GM19099 (cell line): Measurements from ENCODE around the gene DPP9.

Experiments
- POLR2A ChIP-seq: IDR thresholded peaks from 3 replicates; pipeline ENCODE4 v1.6.1; 2011; ENCODE audit warnings: low read depth; ENCODE audit not compliant: insufficient read length; ENCODE audit errors: extremely low read depth

Gene DPP9

GRCh38 chr19:4705413-4706131, 18.1 kb downstream of the DPP9 start:
- TF ChIP-seq POLR2A = no peak

- TF ChIP-seq POLR2A = no peak
Observed at GRCh38 chr19:4704317-4704673, 19.3 kb downstream of the DPP9 start.

GRCh38 chr19:4703671-4704316, 19.8 kb downstream of the DPP9 start:
- no peak for TF ChIP-seq POLR2A

GRCh38 chr19:4702764-4703163, 20.9 kb downstream of the DPP9 start:
- TF ChIP-seq POLR2A = no peak

GRCh38 chr19:4701557-4701956, 22.1 kb downstream of the DPP9 start:
- no peak for TF ChIP-seq POLR2A

- TF ChIP-seq POLR2A = no peak
Observed at GRCh38 chr19:4700693-4700970, 23.0 kb downstream of the DPP9 start.

- TF ChIP-seq POLR2A = no peak
Observed at GRCh38 chr19:4699826-4700692, 23.6 kb downstream of the DPP9 start.

GRCh38 chr19:4697304-4697703, 26.3 kb downstream of the DPP9 start:
- no peak for TF ChIP-seq POLR2A

- TF ChIP-seq POLR2A = no peak
Observed at GRCh38 chr19:4695224-4695731, 28.4 kb downstream of the DPP9 start.

- TF ChIP-seq POLR2A = no peak
Observed at GRCh38 chr19:4694211-4694987, 29.2 kb downstream of the DPP9 start.

- no peak for TF ChIP-seq POLR2A
Observed at GRCh38 chr19:4693471-4694121, 30.0 kb downstream of the DPP9 start.

- no peak for TF ChIP-seq POLR2A
Observed at GRCh38 chr19:4693078-4693350, 30.6 kb downstream of the DPP9 start.

GRCh38 chr19:4692251-4693077, 31.2 kb downstream of the DPP9 start:
- no peak for TF ChIP-seq POLR2A

- TF ChIP-seq POLR2A = no peak
Observed at GRCh38 chr19:4691373-4691772, 32.3 kb downstream of the DPP9 start.
